Testis (tissue), 2 donors: ENCODE data around the gene STAC3.

ENCODE experiments used
- POLR2A ChIP-seq: fragments of 450-650 bp; IDR thresholded peaks from one replicate; pipeline ENCODE4 v1.6.1; 2017; ENCODE audit warnings: antibody characterized with exemption, mild to moderate bottlenecking, moderate library complexity
- TF ChIP-seq, protein P1 (sequence below), 3 experiments: fragments of 450-650 bp in 2 of 3; fragments of 200-600 bp in 1 of 3; sonication (generic) in 1 of 3; IDR thresholded peaks; one replicate each; pipeline ENCODE4 v1.5.1; 2016 to 2019; ENCODE audit warnings: antibody characterized with exemption in 3 of 3, mild to moderate bottlenecking in 2 of 3, moderate library complexity in 1 of 3

- TF ChIP-seq, protein P1, sequence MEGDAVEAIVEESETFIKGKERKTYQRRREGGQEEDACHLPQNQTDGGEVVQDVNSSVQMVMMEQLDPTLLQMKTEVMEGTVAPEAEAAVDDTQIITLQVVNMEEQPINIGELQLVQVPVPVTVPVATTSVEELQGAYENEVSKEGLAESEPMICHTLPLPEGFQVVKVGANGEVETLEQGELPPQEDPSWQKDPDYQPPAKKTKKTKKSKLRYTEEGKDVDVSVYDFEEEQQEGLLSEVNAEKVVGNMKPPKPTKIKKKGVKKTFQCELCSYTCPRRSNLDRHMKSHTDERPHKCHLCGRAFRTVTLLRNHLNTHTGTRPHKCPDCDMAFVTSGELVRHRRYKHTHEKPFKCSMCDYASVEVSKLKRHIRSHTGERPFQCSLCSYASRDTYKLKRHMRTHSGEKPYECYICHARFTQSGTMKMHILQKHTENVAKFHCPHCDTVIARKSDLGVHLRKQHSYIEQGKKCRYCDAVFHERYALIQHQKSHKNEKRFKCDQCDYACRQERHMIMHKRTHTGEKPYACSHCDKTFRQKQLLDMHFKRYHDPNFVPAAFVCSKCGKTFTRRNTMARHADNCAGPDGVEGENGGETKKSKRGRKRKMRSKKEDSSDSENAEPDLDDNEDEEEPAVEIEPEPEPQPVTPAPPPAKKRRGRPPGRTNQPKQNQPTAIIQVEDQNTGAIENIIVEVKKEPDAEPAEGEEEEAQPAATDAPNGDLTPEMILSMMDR (IDR thresholded peaks at IDR 0.05) = no peak
- no peak for TF ChIP-seq POLR2A
These were observed 20.0 kb upstream of the STAC3 start for GRCh38 chr12:57270966-57271470.
